GM19238 (cell line): ENCODE measurements around the gene FGFR2.

Experiments used
- DNase-seq: peaks from one replicate; pipeline ENCODE4 v3.0.0; 2011; ENCODE audit warnings: low spot score; ENCODE audit not compliant: insufficient read length

Gene FGFR2

GRCh38 chr10:121598263-121599249, at the start of gene FGFR2:
FGFR2 (minus strand) TSS chr10:121598444; CDS start chr10:121593817, 4,627 bp downstream.
- DNase-seq, result peak; percentile 62

- DNase-seq, result no peak
These were observed 49.2 kb upstream of the FGFR2 start for GRCh38 chr10:121647401-121647800.

- no peak for DNase-seq
These were observed 47.5 kb upstream of the FGFR2 start for GRCh38 chr10:121645696-121646095.

GRCh38 chr10:121644501-121644900, 46.3 kb upstream of the FGFR2 start:
- DNase-seq, result no peak

GRCh38 chr10:121640266-121640665, 42.0 kb upstream of the FGFR2 start:
- DNase-seq, result no peak

- no peak for DNase-seq
These were observed 41.2 kb upstream of the FGFR2 start for GRCh38 chr10:121639416-121639815.

- DNase-seq, result no peak
These were observed 39.2 kb upstream of the FGFR2 start for GRCh38 chr10:121637437-121637836.

- no peak for DNase-seq
These were observed 34.8 kb upstream of the FGFR2 start for GRCh38 chr10:121633056-121633455.

GRCh38 chr10:121631365-121632029, 33.3 kb upstream of the FGFR2 start:
- no peak for DNase-seq

GRCh38 chr10:121628859-121629258, 30.6 kb upstream of the FGFR2 start:
- DNase-seq, result no peak

- DNase-seq, result no peak
These were observed 29.8 kb upstream of the FGFR2 start for GRCh38 chr10:121627876-121628581.

- DNase-seq, result no peak
These were observed 26.7 kb upstream of the FGFR2 start for GRCh38 chr10:121624836-121625486.

- DNase-seq, result no peak
These were observed 20.7 kb upstream of the FGFR2 start for GRCh38 chr10:121618906-121619305.

GRCh38 chr10:121617176-121617575, 18.9 kb upstream of the FGFR2 start:
- DNase-seq, result no peak

- DNase-seq, result no peak
These were observed 18.0 kb upstream of the FGFR2 start for GRCh38 chr10:121616291-121616690.

GRCh38 chr10:121615836-121616235, 17.6 kb upstream of the FGFR2 start:
- no peak for DNase-seq

- DNase-seq, result no peak
These were observed 17.2 kb upstream of the FGFR2 start for GRCh38 chr10:121615435-121615793.

- no peak for DNase-seq
These were observed 16.6 kb upstream of the FGFR2 start for GRCh38 chr10:121614613-121615434.

GRCh38 chr10:121613456-121613855, 15.2 kb upstream of the FGFR2 start:
- DNase-seq, result no peak

GRCh38 chr10:121611393-121612159, 13.3 kb upstream of the FGFR2 start:
- no peak for DNase-seq
